Activated CD4-positive, alpha-beta T cell treated with anti-CD3 and anti-CD28 coated beads, Interleukin-2, amount 50 U/mL, for 24 hours (primary cell): Measurements from ENCODE around the gene COL1A1.

Experiments used
- DNase-seq, 2 donors: peaks; one replicate each; pipeline ENCODE4 v3.0.0-alpha.2; 2020; ENCODE audit warnings: low read depth in 1 of 2, low spot score in 1 of 2

Gene COL1A1

DNA sequence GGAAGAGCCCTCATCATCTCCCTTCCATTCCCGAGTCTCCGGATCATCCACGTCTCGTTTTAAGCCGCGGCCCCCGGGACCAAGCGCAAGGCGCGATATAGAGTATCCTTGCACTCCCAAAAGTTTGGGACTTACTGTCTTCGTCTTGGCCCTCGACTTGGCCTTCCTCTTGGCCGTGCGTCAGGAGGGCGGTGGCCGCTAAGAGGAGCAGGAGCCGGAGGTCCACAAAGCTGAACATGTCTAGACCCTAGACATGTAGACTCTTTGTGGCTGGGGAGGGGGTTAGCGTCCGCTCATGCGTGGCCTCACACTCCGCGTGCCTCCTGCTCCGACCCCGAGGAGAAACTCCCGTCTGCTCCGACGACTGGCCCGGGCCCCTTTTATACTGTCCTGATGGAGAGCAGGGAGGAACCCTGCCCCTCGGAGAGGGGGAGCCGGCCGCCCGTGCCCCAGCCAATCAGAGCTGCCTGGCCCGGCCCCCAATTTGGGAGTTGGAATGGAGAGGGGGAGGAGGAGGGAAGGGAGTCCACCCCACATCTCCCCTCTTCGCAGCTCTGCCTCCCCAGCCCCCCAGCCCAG, at the start of gene COL1A1:
Gene COL1A1 (minus strand): TSS at position 356 of the 579 bp plus-strand sequence. CDS start 118 bp downstream, at position 238.
- no peak for DNase-seq

DNA sequence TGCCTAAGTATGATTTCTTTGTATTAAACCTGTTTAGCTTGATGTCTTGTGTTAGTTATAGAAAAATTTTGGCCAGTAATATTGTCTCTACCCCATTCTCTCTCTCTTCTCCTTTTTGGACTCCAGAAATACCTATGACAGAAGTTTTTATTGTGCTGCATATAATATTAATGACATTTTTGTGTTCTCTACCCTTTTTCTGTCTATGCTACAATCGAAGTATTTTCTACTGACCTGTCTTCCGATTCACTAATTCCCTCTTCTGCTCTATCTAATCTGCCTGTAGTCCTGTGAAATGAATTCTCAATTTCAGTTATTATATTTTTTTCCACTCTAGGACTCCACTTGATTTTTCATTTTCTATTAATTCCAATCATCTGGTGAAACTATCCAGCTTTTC, 46.8 kb upstream of the COL1A1 start:
- DNase-seq = no peak

DNA sequence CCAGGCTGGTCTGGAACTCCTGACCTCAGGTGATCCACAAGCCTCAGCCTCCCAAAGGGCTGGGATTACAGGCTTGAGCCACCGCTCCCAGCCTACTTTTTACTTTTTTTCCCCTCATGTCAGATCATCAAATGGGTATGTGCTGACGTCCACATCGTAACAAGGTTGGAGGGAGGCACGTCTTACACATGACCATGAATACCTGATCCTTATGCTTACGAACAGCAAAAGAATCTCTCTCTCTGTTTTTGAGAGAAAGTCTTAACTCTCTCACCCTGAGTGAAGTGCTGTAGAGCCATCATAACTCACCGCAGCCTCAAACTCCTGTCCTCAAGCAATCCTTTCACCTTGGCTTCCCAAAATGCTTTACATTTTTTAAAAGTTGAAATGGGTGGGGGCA, 43.3 kb upstream of the COL1A1 start:
- DNase-seq = no peak

DNA sequence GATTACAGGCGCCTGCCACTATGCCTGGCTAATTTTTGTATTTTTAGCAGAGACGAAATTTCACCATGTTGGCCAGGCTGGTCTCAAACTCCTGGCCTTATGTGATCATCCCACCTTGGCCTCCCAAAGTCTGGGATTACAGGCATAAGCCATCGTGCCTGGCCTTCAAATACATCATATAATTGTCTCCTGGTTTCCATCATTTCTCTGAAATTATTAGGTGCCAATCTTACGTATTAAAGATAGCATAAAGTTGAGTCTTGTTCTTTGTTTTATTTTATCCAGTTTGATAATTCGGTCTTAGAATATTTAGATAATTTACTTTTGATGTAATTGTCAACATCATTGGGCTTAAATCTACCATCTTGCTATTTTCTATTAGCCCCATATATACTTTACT, 40.0 kb upstream of the COL1A1 start:
- DNase-seq = no peak

DNA sequence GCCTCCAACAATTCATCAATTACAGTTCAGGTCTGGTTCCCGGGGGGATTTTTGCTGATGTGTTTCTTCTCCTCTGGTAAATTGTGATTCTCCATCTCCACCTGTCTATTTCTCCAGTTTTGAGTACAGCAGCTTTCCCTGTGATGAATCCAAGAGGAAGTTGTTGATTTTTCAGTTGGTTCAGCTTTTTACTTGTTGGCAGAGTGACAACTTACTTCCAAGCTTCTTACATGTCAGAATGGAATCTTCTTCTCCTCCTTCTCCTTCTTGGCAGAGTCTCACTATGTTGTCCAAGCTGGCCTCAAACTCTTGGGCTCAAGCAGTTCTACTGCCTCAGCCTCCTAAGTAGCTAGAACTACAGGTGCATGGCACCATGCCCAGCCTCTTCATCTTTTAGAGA, 39.4 kb upstream of the COL1A1 start:
- no peak for DNase-seq

DNA sequence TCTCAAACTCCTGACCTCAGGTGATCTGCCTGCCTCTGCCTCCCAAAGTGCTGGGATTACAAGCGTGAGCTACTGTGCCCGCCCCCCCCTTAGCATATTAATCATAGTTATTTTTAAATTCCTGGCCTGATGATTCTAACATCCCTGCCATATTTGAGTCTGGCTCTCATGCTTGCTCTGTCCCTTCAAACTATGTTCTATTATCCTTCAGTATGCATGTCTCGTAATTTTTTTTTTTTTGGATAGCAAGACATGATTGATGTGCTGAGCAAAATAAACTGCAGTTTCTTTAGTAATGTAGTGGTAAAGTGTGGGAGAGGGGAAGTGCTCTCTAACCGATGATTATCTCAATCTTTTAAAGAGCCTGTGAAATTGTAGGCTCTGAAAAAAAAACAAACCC, 38.5 kb upstream of the COL1A1 start:
- no peak for DNase-seq

DNA sequence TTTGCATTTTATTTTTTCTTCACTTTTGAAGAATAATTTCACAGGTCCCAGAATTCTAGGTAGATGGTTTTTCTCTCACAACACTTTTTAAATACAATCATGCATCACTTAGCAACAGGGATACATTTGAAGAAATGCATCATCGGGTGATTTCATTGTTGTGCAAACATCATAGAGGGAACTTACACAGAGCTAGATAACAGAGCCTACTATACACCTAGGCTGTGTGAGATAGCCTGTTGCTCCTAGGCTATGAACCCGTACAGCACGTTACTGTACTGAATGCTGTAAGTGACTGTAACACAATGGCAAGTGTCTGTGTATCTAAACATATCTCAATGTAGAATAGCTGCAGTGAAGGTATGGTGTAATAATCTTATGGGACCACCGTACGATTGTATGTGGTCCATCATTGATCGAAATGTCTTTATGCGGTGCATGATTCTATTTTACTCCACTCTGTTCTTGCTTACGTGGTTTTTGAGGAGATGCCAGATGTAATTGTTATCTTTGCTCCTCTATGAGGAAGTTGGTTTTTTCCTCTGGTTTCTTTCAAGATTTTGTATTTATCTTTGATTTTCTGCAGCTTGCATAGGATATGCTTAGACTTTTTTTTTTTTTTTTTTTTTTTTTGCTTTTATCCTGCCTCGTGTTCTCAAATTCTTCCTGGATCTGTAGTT, 37.3 kb upstream of the COL1A1 start:
- no peak for DNase-seq

DNA sequence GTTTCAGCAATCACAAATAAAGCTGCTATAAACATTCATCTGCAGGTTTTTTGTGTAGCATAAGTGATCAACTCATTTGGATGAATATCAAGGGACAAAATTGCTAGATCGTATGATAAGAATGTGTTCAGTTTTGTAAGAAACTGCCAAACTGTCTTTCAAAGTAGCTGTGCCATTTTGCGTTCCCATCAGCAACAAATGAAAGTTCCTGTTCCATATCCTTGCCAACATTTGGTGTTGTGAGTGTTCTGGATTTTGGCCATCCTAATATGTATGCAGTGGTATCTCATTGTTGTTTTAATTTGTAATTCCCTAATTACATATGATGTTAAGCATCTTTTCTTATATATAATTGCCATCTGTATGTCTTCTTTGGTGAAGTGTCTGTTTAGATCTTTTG, 36.5 kb upstream of the COL1A1 start:
- no peak for DNase-seq

DNA sequence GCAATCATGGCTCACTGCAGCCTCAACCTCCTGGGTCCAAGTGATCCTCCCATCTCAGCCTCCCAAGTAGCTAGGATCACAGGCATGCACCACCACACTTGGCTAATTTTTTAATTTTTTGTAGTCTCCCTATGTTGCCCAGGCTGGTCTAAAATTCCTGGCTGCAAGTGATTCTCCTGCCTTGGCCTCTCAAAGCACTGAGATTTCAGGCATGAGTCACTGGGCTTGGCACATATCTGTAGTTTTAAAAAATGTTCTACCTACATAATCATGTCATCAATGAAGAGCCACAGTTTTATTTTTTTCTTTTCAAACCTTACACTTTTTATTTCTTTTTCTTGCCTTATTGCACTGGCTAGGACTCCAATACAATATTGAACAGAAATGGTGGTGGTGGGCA, 33.1 kb upstream of the COL1A1 start:
- no peak for DNase-seq

DNA sequence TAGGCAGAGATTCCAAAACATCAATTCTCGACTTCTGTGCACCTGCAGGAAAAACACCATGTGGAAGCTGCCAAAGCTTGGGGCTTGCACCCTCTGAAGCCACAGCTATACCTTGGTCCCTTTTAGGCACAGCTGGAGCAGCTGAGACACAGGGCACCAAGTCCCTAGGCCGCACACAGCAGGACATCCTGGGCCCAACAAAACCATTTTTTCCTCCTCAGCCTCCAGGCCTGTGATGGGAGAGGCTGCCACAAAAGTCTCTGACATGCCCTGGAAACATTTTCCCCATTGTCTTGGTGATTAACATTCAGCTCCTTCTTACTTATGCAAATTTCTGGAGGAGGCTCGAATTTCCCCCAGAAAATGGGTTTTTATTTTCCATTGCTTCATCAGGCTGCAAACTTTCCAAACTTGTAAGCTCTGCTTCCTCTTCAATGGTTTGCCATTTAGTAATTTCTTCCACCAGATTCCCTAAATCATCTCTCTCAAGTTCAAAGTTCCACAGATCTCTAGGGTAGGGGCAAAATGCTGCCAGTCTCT, 24.3 kb upstream of the COL1A1 start:
- no peak for DNase-seq

DNA sequence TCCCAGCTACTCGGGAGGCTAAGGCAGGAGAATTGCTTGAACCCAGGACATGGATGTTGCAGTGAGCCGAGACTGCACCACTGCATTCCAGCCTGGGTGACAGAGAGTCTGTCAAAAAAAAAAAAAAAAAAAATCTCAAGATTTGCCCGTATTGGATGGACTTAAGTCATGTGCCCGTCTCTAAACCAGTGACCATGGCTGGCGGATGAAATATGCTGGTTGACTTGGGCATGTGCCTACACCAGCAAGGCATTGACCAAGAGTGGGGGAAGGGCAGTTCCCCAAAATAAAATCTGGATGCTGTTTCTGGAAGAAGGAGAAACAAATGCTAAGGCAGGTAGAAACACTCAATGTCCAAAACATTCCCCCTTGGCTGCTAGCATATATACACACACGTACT, 21.5 kb upstream of the COL1A1 start:
- DNase-seq = no peak

DNA sequence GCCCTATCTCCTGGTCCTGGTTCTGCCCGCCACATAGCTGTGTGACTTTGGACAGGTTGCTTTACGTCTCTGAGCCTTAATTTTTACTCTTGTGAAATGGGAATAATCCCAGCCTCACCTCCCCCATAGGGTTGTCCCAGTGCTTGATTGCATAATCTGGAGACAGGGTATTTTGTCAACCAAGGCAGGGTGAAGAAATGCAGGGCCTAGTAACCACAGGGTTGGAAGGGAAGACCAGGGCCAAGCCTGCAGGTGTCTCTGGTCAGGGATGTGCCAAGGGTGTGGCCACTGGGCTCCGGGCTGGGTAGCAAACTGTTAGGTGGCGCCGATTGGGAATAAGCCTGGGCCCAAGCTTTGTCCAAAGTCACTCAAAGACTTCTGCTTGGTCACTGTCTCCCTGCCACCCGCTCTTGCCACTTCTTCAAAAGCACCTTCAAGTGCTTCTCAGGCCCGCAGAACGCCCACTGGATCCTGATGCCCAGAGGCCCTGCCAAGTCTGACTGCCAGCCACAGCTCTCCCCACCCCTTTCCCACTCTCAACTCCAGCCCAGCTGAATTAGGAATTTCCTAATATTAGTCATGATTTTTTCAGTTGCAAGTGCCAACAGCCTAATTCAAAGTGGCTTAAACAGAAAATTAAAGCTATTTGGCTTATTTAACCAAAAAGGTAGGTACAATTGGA, 20.6 kb upstream of the COL1A1 start:
- DNase-seq = no peak

DNA sequence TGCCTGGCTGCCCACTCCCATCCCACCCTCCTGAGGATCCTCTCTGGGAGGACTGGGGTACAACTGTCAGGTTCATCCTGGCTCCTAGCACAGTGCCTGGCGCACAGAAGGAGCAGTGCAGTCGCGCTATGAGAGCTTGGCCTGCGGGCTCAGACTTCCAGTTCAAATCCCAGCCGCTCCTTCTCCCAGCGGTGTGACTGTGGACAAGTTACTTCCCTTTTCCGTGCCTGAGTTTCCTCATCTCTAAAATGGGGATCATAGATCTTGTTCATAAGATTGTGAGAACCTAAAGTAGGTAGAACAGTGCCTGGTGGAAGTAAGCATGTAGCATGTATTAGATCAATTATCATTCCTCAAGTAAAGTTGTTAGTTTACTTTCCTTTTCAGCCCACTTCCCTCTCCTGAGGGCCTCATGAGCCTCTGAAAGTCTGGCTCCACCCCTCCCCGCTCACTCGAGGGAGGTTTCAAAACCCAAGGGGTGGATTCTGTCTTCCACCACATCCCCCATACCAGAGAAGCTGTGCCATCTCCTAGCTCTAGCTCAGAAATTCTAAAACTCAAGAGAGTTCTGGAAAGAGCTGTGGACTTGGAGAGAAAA, 19.9 kb upstream of the COL1A1 start:
- DNase-seq = no peak

DNA sequence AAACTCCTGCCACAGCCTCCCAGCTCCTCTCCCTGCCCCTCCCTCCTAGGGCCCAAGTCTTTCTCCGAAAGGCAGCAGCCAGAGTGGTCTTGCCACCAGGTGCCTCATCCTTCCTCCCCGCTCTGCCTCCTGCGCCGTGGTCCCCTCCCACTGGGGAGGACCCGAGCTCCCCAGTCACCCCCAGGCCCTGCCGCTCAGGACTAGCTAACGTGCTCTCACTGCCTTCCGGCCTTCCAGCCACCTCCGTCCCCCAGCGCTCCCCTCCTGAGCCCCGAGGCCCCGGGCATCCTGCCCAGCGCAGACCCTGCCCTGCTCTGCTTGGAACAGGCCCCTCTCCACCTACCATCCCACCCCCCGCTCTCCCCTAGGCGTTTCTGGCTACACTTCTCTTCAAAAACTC, 19.4 kb upstream of the COL1A1 start:
- no peak for DNase-seq

DNA sequence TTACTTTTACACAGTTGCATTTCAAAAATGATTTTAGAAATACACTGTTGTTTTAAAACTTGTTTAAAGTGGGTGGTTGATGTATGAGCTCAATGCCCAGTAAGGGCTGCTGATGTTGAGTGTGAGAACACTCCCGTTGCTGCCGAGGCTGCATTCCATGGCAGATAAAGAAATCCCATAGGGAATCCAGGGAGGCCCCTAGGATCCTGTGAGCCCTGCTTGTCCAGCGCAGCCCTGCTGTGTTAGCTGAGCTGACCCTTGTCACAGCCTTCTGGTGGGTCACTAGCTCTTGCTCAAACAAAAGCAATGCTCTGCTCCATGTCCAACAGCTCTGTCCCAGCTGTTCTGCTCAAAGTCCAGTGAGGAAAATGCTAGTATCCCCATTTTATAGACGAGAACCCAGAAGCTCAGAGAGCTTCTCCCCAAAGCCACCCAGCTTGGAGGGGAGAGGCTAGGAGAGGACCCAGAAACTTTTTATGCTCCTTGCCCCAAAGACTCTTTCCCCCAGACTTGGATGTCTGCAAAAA, 18.6 kb upstream of the COL1A1 start:
- DNase-seq = no peak

DNA sequence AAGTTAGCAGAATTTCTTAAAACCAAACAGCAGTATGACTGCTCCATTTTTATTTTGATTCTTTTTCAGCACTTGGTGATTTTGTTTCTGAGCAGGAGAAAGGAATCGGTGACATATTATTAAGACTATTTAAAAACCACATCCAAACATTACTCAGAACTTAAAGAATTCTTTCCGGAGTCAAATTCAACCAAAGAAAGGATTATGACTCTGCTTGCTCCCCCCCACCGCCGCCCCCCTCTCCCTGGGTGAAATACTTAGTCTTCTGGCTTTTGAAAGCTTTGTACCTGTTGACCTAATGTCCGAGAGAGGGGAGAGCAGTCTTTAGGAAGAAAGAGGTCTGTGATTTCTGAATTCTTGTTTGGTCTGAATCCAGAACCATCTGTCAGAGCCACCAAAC, 17.9 kb upstream of the COL1A1 start:
- DNase-seq = no peak

DNA sequence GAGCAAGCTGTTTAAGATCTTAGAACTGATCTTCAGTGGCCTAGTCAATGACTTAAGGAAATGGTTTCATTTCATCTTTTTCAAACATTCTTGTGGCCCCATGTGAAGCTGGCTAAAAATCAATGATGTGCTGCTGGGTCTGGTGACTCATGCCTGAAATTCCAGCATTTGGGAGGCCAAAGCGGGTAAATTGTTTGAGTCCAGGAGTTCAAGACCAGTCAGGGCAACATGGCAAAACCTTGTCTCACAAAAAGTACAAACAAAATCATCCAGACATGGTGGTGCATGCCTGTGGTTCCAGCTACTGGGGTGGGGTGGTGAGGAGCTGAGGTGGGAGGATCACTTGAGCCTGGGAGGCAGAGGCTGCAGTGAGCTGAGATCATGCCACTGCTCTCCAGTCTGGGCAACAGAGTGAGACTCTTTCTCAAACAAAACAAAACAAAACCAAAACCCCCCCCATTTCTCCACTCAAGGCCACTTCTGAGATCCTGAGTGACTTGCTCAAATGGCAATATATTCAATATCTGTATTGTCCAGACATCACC, 17.4 kb upstream of the COL1A1 start:
- no peak for DNase-seq

DNA sequence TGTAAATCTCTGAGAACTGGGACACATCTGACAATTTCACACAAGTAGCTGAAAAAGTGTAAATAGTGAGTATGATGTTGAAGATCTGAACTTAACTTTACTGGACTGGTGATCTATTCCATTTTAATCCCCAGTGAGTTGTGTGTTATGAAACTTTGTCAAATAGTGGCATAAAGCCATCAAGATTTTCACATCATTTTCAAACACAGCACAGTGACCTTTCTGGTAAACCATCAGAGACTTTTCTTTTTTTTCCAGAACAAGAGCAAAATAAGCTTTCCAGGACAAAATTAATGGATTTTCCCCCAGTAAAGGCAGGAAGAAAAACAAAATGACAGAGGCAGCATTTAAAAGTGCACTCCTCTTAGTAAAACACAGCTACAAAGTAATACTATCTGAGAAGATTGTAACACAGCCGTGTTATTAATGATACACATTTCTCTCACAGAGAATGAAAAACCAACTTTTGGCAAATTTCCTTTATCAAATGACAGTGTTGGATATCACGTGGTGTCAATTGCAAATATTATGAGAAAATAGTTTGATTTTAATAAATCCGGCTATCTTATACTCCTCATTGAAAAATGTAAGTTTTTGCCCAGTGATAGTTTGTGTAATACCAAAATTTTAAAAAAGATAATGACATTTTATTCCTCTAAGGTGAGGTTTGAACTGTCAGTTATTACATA, 16.8 kb upstream of the COL1A1 start:
- no peak for DNase-seq

DNA sequence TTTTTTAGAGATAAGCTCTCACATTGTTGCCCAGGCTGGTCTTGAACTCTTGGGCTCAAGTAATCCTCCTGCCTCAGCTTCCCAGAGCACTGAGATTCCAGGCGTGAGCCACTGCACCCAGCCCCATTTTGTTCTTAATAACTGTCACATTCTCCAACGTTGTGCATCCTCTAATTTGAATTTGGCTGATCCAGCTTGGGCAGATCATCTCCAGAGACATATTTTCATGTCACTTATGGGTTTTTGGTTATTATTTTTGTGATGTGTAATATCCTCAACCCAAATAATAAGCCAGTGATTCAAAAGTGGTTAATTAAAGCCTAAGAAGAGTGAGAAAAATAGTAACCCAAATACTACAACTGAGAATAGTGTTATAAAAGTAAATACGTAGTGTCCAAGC, 16.2 kb upstream of the COL1A1 start:
- DNase-seq = no peak

DNA sequence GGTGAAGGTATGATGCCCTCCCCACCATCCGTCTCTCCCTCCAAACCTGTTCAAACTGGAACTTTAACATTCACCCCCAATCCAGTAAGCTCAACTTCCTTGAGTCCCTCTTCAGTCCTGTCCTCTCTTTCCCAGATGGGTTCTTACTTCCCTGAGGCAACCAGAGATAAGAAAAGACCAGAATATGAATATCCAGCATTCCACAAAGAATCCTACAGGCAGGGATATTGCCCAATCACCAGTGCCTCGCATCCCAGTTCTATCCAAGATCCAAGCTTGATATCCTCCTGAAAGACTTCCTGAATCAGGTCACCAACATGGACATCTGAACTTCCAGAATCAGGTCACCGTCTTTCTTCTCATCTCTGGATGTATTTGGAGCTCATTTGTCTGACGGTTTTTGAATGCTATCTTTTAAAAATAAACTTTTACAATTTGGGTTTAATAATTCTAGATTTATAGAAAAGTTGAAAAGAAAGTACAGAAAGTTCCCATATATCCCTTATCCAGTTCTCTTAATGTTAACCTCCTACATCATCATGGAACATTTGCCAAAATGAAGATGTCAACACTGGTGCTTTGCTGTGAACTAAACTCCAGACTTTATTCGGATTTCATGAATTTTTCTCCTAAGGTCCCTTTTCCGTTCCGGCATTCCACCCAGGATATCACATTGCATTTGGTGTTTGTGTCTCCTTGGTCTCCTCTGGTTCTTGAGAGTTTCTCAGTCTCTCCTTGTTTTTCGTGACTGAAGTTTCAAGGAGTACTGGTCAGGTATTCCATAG, 13.7 kb upstream of the COL1A1 start:
- DNase-seq = no peak
